Measurements from ENCODE around the gene NAT10. TPM values are rescaled to one million over a fixed set of nuclear protein-coding genes. Genes with fewer than 3 reads are reported as not detected.

NAT10 gene
- total RNA-seq, 1 experiment from 2014 or later = 75.5 TPM

GRCh38 chr11:34192481-34193401, 87.3 kb downstream of the NAT10 start:
- no peak overlapping the region for H3K4me3 Mint-ChIP-seq
- ChIA-PET POLR2A (no interaction called here), CTCF (interaction anchor here (1.1 to 4.9 kb wide), 3 partner anchors 8 to 19 kb away, joined by 4 to 46 read pairs (median 7); no protein-coding TSS in a partner anchor)
- DNase-seq (ENCODE audit: low spot score) (no peak), ATAC-seq (no peak)
- 0 out of 2 replicates have a peak, but pooled peaks cover 3% of the 10 kb centered on the region for H3K36me3 Mint-ChIP-seq
- TF ChIP-seq GTF2I (CRISPR knock-in tag; conservative IDR thresholded peaks at IDR 0.05) (no peak), E2F4 (CRISPR knock-in tag; IDR thresholded peaks at IDR 0.05; ENCODE audit: borderline replicate concordance, low read depth) (no peak), JAZF1 (CRISPR knock-in tag; IDR thresholded peaks at IDR 0.05) (no peak), CDX4 (CRISPR knock-in tag; IDR thresholded peaks at IDR 0.05; ENCODE audit: borderline replicate concordance) (no peak), KAT7 (CRISPR knock-in tag; IDR thresholded peaks at IDR 0.05; ENCODE audit: borderline replicate concordance) (no peak), FOXJ3 (CRISPR knock-in tag; IDR thresholded peaks at IDR 0.05; ENCODE audit: borderline replicate concordance) (no peak), HMGXB4 (CRISPR knock-in tag; IDR thresholded peaks at IDR 0.05) (no peak), PRRX2 (CRISPR knock-in tag; IDR thresholded peaks at IDR 0.05) (no peak), ATF2 (CRISPR knock-in tag; IDR thresholded peaks at IDR 0.05; ENCODE audit: borderline replicate concordance, low read depth) (no peak), ZNF138 (CRISPR knock-in tag; conservative IDR thresholded peaks at IDR 0.05) (no peak), ZNF317 (CRISPR knock-in tag; IDR thresholded peaks at IDR 0.05; ENCODE audit: borderline replicate concordance, low read depth) (no peak), E2F1 (CRISPR knock-in tag; IDR thresholded peaks at IDR 0.05) (no peak), FOXK1 (CRISPR knock-in tag; IDR thresholded peaks at IDR 0.05) (no peak), ZNF232 (CRISPR knock-in tag; IDR thresholded peaks at IDR 0.05) (no peak), FOXP4 (CRISPR knock-in tag; IDR thresholded peaks at IDR 0.05) (no peak), GRHL2 (CRISPR knock-in tag; IDR thresholded peaks at IDR 0.05; ENCODE audit: insufficient replicate concordance, severe bottlenecking) (no peak), ZSCAN18 (CRISPR knock-in tag; IDR thresholded peaks at IDR 0.05) (no peak), ZNF671 (CRISPR knock-in tag; IDR thresholded peaks at IDR 0.05) (no peak), ZNF532 (CRISPR knock-in tag; IDR thresholded peaks at IDR 0.05; ENCODE audit: borderline replicate concordance) (no peak), CREM (CRISPR knock-in tag; IDR thresholded peaks at IDR 0.05) (no peak)
- no peaks in the 10 kb centered on the region for H3K9me3 Mint-ChIP-seq
- H3K4me1 Mint-ChIP-seq = peaks cover 40% of the 10 kb centered on the region
- H3K27me3 Mint-ChIP-seq (ENCODE audit: low read depth) = no peaks in the 10 kb centered on the region
- peak overlapping the region; percentile 90 for H3K27ac Mint-ChIP-seq

Data from WTC11 (cell line).